B cell (primary cell): ENCODE measurements around the gene ALKAL2. TPM values are rescaled to one million over a fixed set of nuclear protein-coding genes. Genes with fewer than 3 reads are reported as not detected.

ENCODE experiments used
- ATAC-seq: fragments of 200-7000 bp; cut with Tn5 transposase; one replicate; pipeline ENCODE4 v1.10.0; 2021; ENCODE audit warnings: low read depth, mild to moderate bottlenecking, moderate number of reproducible peaks, moderate library complexity
- CTCF ChIA-PET: fragments of 350-600 bp; sonication (Branson Sonifier 250); formaldehyde crosslinking; loops from one replicate; lab custom pipeline; 2021; ENCODE audit warnings: antibody characterized with exemption, inconsistent platforms; lab: Charles Lee
- POLR2A ChIA-PET: fragments of 350-600 bp; sonication (Branson Sonifier 250); formaldehyde crosslinking; loops from one replicate; lab custom pipeline; 2021; ENCODE audit warnings: antibody characterized with exemption; lab: Charles Lee
- DNase-seq: peaks from one replicate; pipeline ENCODE4 v3.0.0; 2013
- H2AFZ ChIP-seq: 2 replicates; pipeline ENCODE4 v1.6.1; 2012; ENCODE audit warnings: mild to moderate bottlenecking, low read depth, low read length; ENCODE audit not compliant: insufficient read depth, poor library complexity, severe bottlenecking
- H3K27ac ChIP-seq, 2 donors: 1 replicate in 1 of 2; 2 replicates in 1 of 2; pipeline ENCODE4 v1.5.1; 2012 to 2013; ENCODE audit warnings: low read length in 2 of 2, mild to moderate bottlenecking in 2 of 2, moderate library complexity in 1 of 2
- H3K27me3 ChIP-seq, 4 experiments: fragments of 200-600 bp in 1 of 4; sonication (generic) in 1 of 4; replicated peaks in 1 of 4; 1 replicate in 2 of 4; 2 replicates in 2 of 4; pipeline versions ENCODE4 v1.6.1 to v1.7.0; 2013 to 2016; ENCODE audit warnings: low read length in 3 of 4, mild to moderate bottlenecking in 2 of 4, mixed read lengths in 1 of 4, moderate library complexity in 1 of 4; ENCODE audit not compliant: insufficient read depth in 4 of 4, control insufficient read depth in 3 of 4; ENCODE audit errors: control extremely low read depth in 1 of 4
- H3K36me3 ChIP-seq, 2 experiments: replicated peaks in 1 of 2; 1 replicate in 1 of 2; 2 replicates in 1 of 2; pipeline versions ENCODE4 v1.6.1 to v1.7.1; 2013; ENCODE audit warnings: low read length in 1 of 2; ENCODE audit not compliant: insufficient read depth in 2 of 2, control insufficient read depth in 1 of 2; ENCODE audit errors: control extremely low read depth in 1 of 2, extremely low read depth in 1 of 2
- H3K4me1 ChIP-seq, 2 donors: fragments of 200-600 bp in 1 of 2; sonication (generic) in 1 of 2; 1 replicate in 1 of 2; 2 replicates in 1 of 2; pipeline versions ENCODE4 v1.5.1 to v1.6.1; 2013 to 2017; ENCODE audit warnings: low read length in 2 of 2; ENCODE audit not compliant: control insufficient read depth in 2 of 2, insufficient read depth in 2 of 2
- H3K4me2 ChIP-seq: replicated peaks from 2 replicates; pipeline ENCODE3; 2012; ENCODE audit warnings: mild to moderate bottlenecking, low read depth, low read length; ENCODE audit not compliant: poor library complexity, severe bottlenecking
- H3K4me3 ChIP-seq, 5 experiments: fragments of 200-600 bp in 1 of 5; sonication (generic) in 1 of 5; 1 replicate in 3 of 5; 2 replicates in 2 of 5; pipeline versions ENCODE4 v1.5.1 to v1.7.0; 2011 to 2016; ENCODE audit warnings: low read length in 4 of 5, mild to moderate bottlenecking in 4 of 5, low read depth in 2 of 5, control low read depth in 1 of 5, moderate library complexity in 1 of 5; ENCODE audit not compliant: insufficient read depth in 1 of 5; ENCODE audit errors: control extremely low read depth in 1 of 5, extremely low read depth in 1 of 5
- H3K79me2 ChIP-seq: fragments of 200-600 bp; sonication (generic); one replicate; pipeline ENCODE4 v1.6.0; 2016; ENCODE audit warnings: low read length; ENCODE audit not compliant: control insufficient read depth, insufficient read depth
- H3K9ac ChIP-seq: fragments of 200-600 bp; sonication (generic); 2 replicates; pipeline ENCODE4 v1.6.1; 2017; ENCODE audit warnings: mild to moderate bottlenecking, low read length, moderate library complexity
- H3K9me3 ChIP-seq, 3 donors: one replicate each; pipeline versions ENCODE4 v1.6.1 to v1.7.1; 2013; ENCODE audit warnings: low read length in 2 of 3; ENCODE audit not compliant: control insufficient read depth in 2 of 3, insufficient read depth in 1 of 3; ENCODE audit errors: control extremely low read depth in 1 of 3
- H4K20me1 ChIP-seq: 2 replicates; pipeline ENCODE4 v1.6.0; 2012; ENCODE audit warnings: mild to moderate bottlenecking, low read length; ENCODE audit not compliant: insufficient read depth, control insufficient read depth, poor library complexity, severe bottlenecking
- H3K27ac Mint-ChIP-seq: one replicate; pipeline ENCODE4 v1.8.0; 2021; ENCODE audit warnings: mixed read lengths
- H3K27me3 Mint-ChIP-seq: one replicate; pipeline ENCODE4 v1.8.0; 2021; ENCODE audit warnings: mixed read lengths
- H3K4me1 Mint-ChIP-seq: one replicate; pipeline ENCODE4 v1.8.0; 2021; ENCODE audit warnings: mixed read lengths
- H3K4me3 Mint-ChIP-seq: one replicate; pipeline ENCODE4 v1.8.0; 2021; ENCODE audit warnings: mixed read lengths
- H3K9me3 Mint-ChIP-seq: one replicate; pipeline ENCODE4 v1.8.0; 2022; ENCODE audit warnings: mixed read lengths; ENCODE audit not compliant: insufficient read depth
- CTCF ChIP-seq: fragments of 200-600 bp; IDR thresholded peaks from one replicate; pipeline ENCODE4 v1.8.0; 2022; ENCODE audit warnings: antibody characterized with exemption, mild to moderate bottlenecking
- EZH2 ChIP-seq: IDR thresholded peaks from 2 replicates; pipeline ENCODE4 v1.6.1; 2012; ENCODE audit warnings: borderline replicate concordance, low read depth, mild to moderate bottlenecking, moderate library complexity, low read length; ENCODE audit not compliant: insufficient read depth, poor library complexity, severe bottlenecking
- WGBS: methylation state at CpG from one replicate; pipeline ENCODE4 v1.1.5; 2013; ENCODE audit warnings: missing lambda C conversion rate; ENCODE audit not compliant: insufficient coverage; 5-methylcytosine and 5-hydroxymethylcytosine counted together
- intact Hi-C: fragments of 100-400 bp; cut with micrococcal nuclease; formaldehyde crosslinking; loops from one replicate; pipeline ENCODE4 v1.10.0; 2022
- polyA plus RNA-seq: library from polyadenylated mRNA; depleted of rRNA; stranded (reverse); fragments of >200 nt; gene quantifications from 2 replicates; pipeline ENCODE4 v1.2.3, GENCODE V29; 2012
- total RNA-seq, 2 donors: library from RNA; stranded (reverse); fragments of 120-200 nt in 1 of 2; gene quantifications; 1 replicate in 1 of 2; 2 replicates in 1 of 2; pipeline versions ENCODE4 v1.2.3 to v1.2.4, GENCODE V29; 2013 to 2022

The ALKAL2 gene
- total and polyA plus RNA-seq, 2 donors (not counting 1 experiment from before 2014, with no cell fraction given) = 0.79 to 5.3 TPM

DNA sequence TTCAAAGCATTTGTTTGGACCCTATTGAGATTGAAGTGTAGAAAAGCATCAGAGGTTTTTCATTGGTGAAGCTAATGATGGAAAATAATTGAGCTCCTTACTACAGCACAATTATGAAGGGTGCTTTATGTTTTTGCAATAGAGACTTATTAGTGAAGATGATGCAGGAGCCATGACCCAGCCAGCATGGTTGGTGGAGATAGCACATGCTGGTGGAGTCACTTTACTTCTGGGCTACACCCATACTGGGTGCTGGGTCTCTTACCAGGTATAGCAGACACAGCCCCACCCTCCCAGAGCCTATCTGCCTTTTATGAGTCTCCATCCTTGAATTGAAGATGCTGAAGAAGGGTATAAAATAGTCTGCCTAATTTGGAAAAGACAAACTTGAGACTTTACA lies 19.6 kb downstream of the ALKAL2 start:
- ChIA-PET POLR2A (no interaction called here), CTCF (interaction anchor here (0.9 kb wide), 1 partner anchor 262 kb away, joined by 3 read pairs; no protein-coding TSS in a partner anchor)
- ATAC-seq (no peak), DNase-seq (no peak)
- peaks cover 55% of the 10 kb centered on the region for H3K4me1 Mint-ChIP-seq
- H3K27me3 ChIP-seq = no peaks in the 10 kb centered on the region
- H3K79me2 ChIP-seq = peaks cover 80% of the 10 kb centered on the region
- no peaks in the 10 kb centered on the region for H3K9me3 ChIP-seq
- H3K9ac ChIP-seq = no peak overlapping the region
- H3K27ac ChIP-seq = no peak overlapping the region
- peaks cover 0 to 26% of the 10 kb centered on the region in 2 experiments for H3K36me3 ChIP-seq
- peaks cover 18 to 24% of the 10 kb centered on the region in 2 donors for H3K4me1 ChIP-seq
- H3K4me3 Mint-ChIP-seq = no peak overlapping the region
- no peaks in the 10 kb centered on the region for H3K27me3 Mint-ChIP-seq
- H3K4me2 ChIP-seq = no peak overlapping the region
- H3K27ac Mint-ChIP-seq = no peak overlapping the region
- no peak overlapping the region for H3K4me3 ChIP-seq
- no peak overlapping the region for H2AFZ ChIP-seq
- peaks cover 63% of the 10 kb centered on the region for H4K20me1 ChIP-seq
- intact Hi-C loops = loop anchor here (10.0 kb wide), 1 partner anchor 196 kb away; no protein-coding TSS in a partner anchor
- H3K9me3 Mint-ChIP-seq = no peaks in the 10 kb centered on the region
- TF ChIP-seq CTCF (no peak), EZH2 (no peak)

- H3K9ac ChIP-seq = peak within 1 kb of the TSS; percentile 90
- H3K4me2 ChIP-seq = peak within 1 kb of the TSS; percentile 98
- 0% methylated on average over 57 of the region's 73 CpGs for WGBS
- H3K9me3 Mint-ChIP-seq = no peaks in the 10 kb centered on the region
- H2AFZ ChIP-seq = peak within 1 kb of the TSS; percentile 92
- H3K4me1 ChIP-seq = peaks cover 22 to 25% of the 10 kb centered on the region in 2 donors
- H3K27ac ChIP-seq = peak within 1 kb of the TSS; percentile 80 to 91
- H3K4me3 ChIP-seq = peak within 1 kb of the TSS; percentile 66 to 93 (median 85)
- H3K27me3 ChIP-seq = no peaks in the 10 kb centered on the region
- ATAC-seq (peak; percentile 85), DNase-seq (peak; percentile 98)
- ChIA-PET CTCF (no interaction called here), POLR2A (no interaction called here)
- H3K27ac Mint-ChIP-seq = peak within 1 kb of the TSS; percentile 98
- no peaks in the 10 kb centered on the region for H3K9me3 ChIP-seq
- peaks cover 50% of the 10 kb centered on the region for H3K79me2 ChIP-seq
- peaks cover 31% of the 10 kb centered on the region for H4K20me1 ChIP-seq
- peak within 1 kb of the TSS; percentile 97 for H3K4me3 Mint-ChIP-seq
- H3K36me3 ChIP-seq = peaks cover 0 to 5% of the 10 kb centered on the region in 2 experiments
- H3K4me1 Mint-ChIP-seq = peaks cover 48% of the 10 kb centered on the region
- TF ChIP-seq EZH2 = no peak
- no peak for TF ChIP-seq CTCF
- no peaks in the 10 kb centered on the region for H3K27me3 Mint-ChIP-seq
- intact Hi-C loops = loop anchor here (1.0 to 10.0 kb wide), 5 partner anchors 18 to 413 kb away; partner anchors contain the start of gene TMEM18
Observed at GRCh38 chr2:264493-265468, 23.1 kb downstream of the ALKAL2 start, which contains the start of gene ACP1. ACP1 (plus strand) TSS chr2:264947; CDS start chr2:264965, 18 bp downstream.
